ENCODE results near the gene PUM2. TPM values are rescaled to one million over a fixed set of nuclear protein-coding genes. Genes with fewer than 3 reads are reported as not detected.
"Not testable (repeated sequence)": the region's sequence is repeated elsewhere in the genome, so short reads cannot be mapped to it uniquely, and the experiment has no call there.

Gene PUM2
- total and polyA plus RNA-seq, 2 of the 13 experiments (the other 11 are each of a cell fraction or from before 2014, with no cell fraction given) = 69.6 to 69.8 TPM

DNA sequence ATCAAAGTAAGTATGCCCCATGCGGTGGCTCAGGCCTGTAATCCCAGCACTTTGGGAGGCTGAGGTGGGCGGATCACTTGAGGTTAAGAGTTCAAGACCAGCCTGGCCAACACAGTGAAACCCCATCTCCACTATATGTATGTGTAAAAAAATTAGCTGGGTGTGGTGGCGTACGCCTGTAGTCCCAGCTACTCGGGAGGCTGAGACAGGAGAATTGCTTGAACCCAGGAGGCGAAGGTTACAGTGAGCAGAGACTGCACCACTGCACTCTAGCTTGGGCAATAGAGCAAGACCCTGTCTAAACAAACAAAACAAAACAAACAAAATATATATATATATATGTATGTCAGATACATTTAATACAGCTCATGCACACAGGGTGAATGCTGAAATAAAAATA is 82.3 kb downstream of the PUM2 start:
- H4K20me1 ChIP-seq (ENCODE audit: insufficient read depth, low read length); H3K4me2 ChIP-seq (ENCODE audit: low read depth, low read length); CTCF ChIA-PET (ENCODE audit: low intra/inter-chr PET ratio, low total read pairs); FAIRE-seq; H2AFZ ChIP-seq (ENCODE audit: low read length); ATAC-seq; POLR2A ChIA-PET; DNase-seq (ENCODE audit: low spot score); H3K27ac ChIP-seq (ENCODE audit: extremely low read length, insufficient read depth, low read length); H3K4me1 ChIP-seq (ENCODE audit: insufficient read depth, low read length); in situ Hi-C loops (cut with HindIII; ENCODE audit: extremely low pct_ligation_motif_present, low pct_unique_long_range_greater_than_20kb); BruUV-seq (replicated peaks); H3K9me3 ChIP-seq (ENCODE audit: low read length); H3K9ac ChIP-seq (ENCODE audit: insufficient read depth, low read depth, low read length); intact Hi-C loops (cut with micrococcal nuclease; ENCODE audit: unreplicated experiment); H3K4me3 ChIP-seq (replicated peaks in 1 of 3; ENCODE audit: insufficient read depth in 1 of 3, low read depth in 2 of 3, low read length in 3 of 3); H3K27me3 ChIP-seq (ENCODE audit: control insufficient read depth in 1 of 2, insufficient read depth in 2 of 2, low read length in 2 of 2); H3K79me2 ChIP-seq (ENCODE audit: insufficient read depth, low read length): not testable (repeated sequence)
- TF ChIP-seq ZNF280D (CRISPR knock-in tag; IDR thresholded peaks at IDR 0.05) = 0 out of 2 replicates have a peak, but pooled peaks have one; percentile 44
- peak; percentile 75 for TF ChIP-seq ZNF121 (CRISPR knock-in tag; IDR thresholded peaks at IDR 0.05)
- TF ChIP-seq ZNF460 (CRISPR knock-in tag; IDR thresholded peaks at IDR 0.05; ENCODE audit: borderline replicate concordance) = peak; percentile 59; the same call in 1 of the 2 replicates
- WGBS (ENCODE audit: low lambda C conversion rate) = 98% methylated on average over 6 of the region's 6 CpGs
- H3K36me3 ChIP-seq (replicated peaks in 1 of 2; ENCODE audit: control insufficient read depth in 1 of 2, insufficient read depth in 2 of 2, low read length in 2 of 2) = peaks cover 1 to 43% of the 10 kb centered on the region in 2 experiments

DNA sequence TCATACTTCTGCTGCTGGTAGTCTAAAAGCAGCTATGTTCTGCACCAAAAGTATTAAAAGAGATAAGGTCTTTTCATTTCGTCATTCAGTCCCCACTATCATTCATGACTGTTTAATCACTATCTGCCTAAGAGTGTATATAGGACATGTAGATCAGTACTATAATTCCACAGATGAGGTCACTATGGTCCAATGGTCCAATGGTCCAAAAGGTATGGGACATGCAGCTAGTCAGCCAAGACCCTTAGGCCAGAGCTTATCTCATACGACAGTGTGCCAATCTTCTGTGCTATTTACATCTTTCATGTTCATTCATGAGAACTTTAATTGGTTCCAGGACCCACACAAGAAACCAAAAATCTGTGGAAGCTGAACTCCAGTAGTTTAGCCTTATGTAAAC is 83.1 kb downstream of the PUM2 start:
- DNase-seq (ENCODE audit: low spot score) (peak; percentile 24), ATAC-seq (peak; percentile 63), FAIRE-seq (no peak)
- TF ChIP-seq CHD2 (IDR thresholded peaks at IDR 0.05; ENCODE audit: low read depth, low read length) (no peak), ZNF883 (CRISPR knock-in tag; IDR thresholded peaks at IDR 0.05; ENCODE audit: not compliant biosample characterization) (no peak), NCOR1 (IDR thresholded peaks at IDR 0.05; ENCODE audit: borderline replicate concordance, low read length) (no peak), ZNF816 (CRISPR knock-in tag; IDR thresholded peaks at IDR 0.05; ENCODE audit: borderline replicate concordance) (no peak), MLLT10 (CRISPR knock-in tag; IDR thresholded peaks at IDR 0.05) (no peak)
- no peak overlapping the region for H2AFZ ChIP-seq (ENCODE audit: low read length)
- POLR2A ChIA-PET = no interaction called here
- no peaks in the 10 kb centered on the region for H3K4me1 ChIP-seq (ENCODE audit: insufficient read depth, low read length)
- CTCF ChIA-PET (ENCODE audit: low intra/inter-chr PET ratio, low total read pairs) = no interaction called here
- intact Hi-C loops (cut with micrococcal nuclease; ENCODE audit: unreplicated experiment) (no loop called here), in situ Hi-C loops (cut with HindIII; ENCODE audit: extremely low pct_ligation_motif_present, low pct_unique_long_range_greater_than_20kb) (no loop called here)
- no TSS peak for BruUV-seq (replicated peaks)
- WGBS (ENCODE audit: low lambda C conversion rate) = 97% methylated on average over 2 of the region's 2 CpGs
- no peak overlapping the region for H3K9ac ChIP-seq (ENCODE audit: insufficient read depth, low read depth, low read length)
- no peaks in the 10 kb centered on the region for H4K20me1 ChIP-seq (ENCODE audit: insufficient read depth, low read length)
- H3K27ac ChIP-seq (ENCODE audit: extremely low read length, insufficient read depth, low read length) = no peak overlapping the region
- no peaks in the 10 kb centered on the region for H3K79me2 ChIP-seq (ENCODE audit: insufficient read depth, low read length)
- H3K4me2 ChIP-seq (ENCODE audit: low read depth, low read length) = no peak overlapping the region
- no peaks in the 10 kb centered on the region for H3K9me3 ChIP-seq (ENCODE audit: low read length)
- no peaks in the 10 kb centered on the region for H3K27me3 ChIP-seq (ENCODE audit: control insufficient read depth in 1 of 2, insufficient read depth in 2 of 2, low read length in 2 of 2)
- H3K36me3 ChIP-seq (replicated peaks in 1 of 2; ENCODE audit: control insufficient read depth in 1 of 2, insufficient read depth in 2 of 2, low read length in 2 of 2) = peaks cover 5 to 42% of the 10 kb centered on the region in 2 experiments
- H3K4me3 ChIP-seq (replicated peaks in 1 of 3; ENCODE audit: insufficient read depth in 1 of 3, low read depth in 2 of 3, low read length in 3 of 3) = no peak overlapping the region
